GM13976 (cell line): Measurements from ENCODE around the gene TNFRSF18.

Experiments
- DNase-seq: peaks from one replicate; pipeline ENCODE4 v3.0.0; 2012; ENCODE audit warnings: low spot score
- in situ Hi-C: fragments of 300-500 bp; cut with MboI; formaldehyde crosslinking; loops from one replicate; pipeline ENCODE4 v1.12.0; 2022; ENCODE audit warnings: low sequenced_read_pairs, mixed read lengths, inconsistent platforms; ENCODE audit not compliant: unreplicated experiment
- TF ChIP-seq, protein P1 (sequence below): IDR thresholded peaks from 2 replicates; pipeline ENCODE4 v1.5.1; 2012; ENCODE audit warnings: borderline replicate concordance, mild to moderate bottlenecking; ENCODE audit not compliant: insufficient read depth; ENCODE audit errors: extremely low read depth, missing control alignments, control extremely low read depth

The TNFRSF18 gene

GRCh38 chr1:1168451-1169411 is 37.7 kb downstream of the TNFRSF18 start:
- DNase-seq, result no peak
- in situ Hi-C loops, result no loop called here
- TF ChIP-seq, protein P1, sequence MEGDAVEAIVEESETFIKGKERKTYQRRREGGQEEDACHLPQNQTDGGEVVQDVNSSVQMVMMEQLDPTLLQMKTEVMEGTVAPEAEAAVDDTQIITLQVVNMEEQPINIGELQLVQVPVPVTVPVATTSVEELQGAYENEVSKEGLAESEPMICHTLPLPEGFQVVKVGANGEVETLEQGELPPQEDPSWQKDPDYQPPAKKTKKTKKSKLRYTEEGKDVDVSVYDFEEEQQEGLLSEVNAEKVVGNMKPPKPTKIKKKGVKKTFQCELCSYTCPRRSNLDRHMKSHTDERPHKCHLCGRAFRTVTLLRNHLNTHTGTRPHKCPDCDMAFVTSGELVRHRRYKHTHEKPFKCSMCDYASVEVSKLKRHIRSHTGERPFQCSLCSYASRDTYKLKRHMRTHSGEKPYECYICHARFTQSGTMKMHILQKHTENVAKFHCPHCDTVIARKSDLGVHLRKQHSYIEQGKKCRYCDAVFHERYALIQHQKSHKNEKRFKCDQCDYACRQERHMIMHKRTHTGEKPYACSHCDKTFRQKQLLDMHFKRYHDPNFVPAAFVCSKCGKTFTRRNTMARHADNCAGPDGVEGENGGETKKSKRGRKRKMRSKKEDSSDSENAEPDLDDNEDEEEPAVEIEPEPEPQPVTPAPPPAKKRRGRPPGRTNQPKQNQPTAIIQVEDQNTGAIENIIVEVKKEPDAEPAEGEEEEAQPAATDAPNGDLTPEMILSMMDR, result no peak

GRCh38 chr1:1167841-1168450 is 38.4 kb downstream of the TNFRSF18 start:
- TF ChIP-seq, protein P1, result no peak
- in situ Hi-C loops, result no loop called here
- DNase-seq, result no peak

DNA sequence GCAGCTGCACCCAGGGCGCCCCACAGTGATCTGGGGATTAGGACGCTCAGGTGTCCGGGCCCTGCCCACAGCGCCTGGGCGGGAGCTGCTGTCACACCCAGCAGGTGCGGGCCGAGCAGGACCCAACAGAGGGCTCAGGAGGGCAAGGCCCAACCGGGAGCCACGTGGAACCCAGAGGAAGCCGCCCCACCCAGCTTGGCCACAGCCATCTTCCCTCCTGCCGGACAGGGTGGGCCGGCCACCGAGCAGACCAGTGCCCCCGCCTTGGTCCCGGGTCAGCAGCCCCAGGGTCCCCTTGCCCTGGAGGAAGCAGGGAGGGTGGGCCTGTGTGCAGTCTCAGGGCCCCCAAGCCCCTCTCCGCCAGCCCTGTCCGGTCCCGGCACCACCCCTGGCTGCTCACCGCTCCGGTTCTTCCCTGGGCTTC is 39.0 kb downstream of the TNFRSF18 start:
- no peak for DNase-seq
- TF ChIP-seq, protein P1, result no peak
- in situ Hi-C loops, result no loop called here

DNA sequence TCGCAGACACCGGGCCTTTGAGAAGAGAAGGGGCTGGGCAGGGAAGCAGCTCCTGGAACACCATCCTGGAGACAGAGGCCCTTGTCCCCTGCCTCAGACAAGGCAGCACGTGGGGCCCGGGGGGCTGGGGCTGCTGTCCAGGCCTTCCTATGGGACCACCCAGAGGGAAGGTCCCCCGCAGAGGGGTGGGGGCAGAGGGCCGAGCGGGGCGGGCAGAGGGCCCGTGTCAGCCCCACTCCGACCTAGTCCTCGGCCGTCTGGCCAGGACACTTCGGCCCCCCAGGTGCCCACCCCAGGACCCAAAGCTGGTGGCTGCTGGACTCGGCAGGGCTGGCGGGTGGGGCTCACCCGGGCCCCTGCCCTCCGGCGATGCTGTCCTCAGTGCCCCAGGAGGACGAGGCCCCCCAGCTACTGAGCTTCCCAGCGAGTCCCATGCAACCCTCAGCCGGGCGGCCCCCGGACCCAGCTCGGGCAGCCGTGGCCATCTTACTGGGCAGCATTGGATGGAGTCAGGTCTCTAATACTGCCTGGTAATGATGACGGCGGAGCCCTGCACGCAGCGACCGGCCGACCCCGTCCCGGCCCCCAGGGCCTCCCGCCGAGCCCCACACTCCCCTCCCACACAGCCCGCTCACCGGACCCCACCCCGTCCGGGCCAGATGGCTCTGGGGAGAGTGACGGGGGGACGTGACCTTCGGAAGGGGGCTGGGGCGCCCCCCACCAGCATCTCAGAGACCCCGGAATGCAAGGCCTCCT is 39.6 kb downstream of the TNFRSF18 start:
- TF ChIP-seq, protein P1, result no peak
- no peak for DNase-seq
- in situ Hi-C loops, result no loop called here

DNA sequence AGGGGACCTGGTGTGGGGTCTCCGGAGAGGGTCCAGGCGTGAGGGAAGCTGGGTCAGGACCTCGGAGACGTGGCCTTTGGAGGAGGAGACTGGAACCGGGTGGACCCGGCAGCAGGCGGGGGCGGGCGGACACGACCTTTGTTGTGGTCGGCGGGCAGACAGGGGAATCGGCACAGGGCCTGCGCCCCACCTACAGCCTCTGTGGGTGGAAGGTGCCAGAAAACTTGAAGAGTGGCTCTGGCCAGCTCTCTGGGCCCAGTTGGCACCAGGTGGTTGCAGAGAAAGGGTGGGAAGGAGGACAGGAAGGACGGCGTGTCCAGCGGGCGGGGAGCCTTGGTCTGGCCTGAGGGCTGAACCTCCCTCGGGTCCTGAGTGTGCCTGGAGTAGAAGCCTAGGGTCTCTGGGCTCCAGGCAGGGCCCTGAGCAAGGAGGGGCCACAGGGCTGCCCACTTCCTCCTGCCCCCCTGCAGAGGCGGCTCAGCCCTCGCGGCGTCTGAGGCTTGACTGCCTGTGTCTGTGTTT is 40.4 kb downstream of the TNFRSF18 start:
- DNase-seq, result no peak
- in situ Hi-C loops, result no loop called here

DNA sequence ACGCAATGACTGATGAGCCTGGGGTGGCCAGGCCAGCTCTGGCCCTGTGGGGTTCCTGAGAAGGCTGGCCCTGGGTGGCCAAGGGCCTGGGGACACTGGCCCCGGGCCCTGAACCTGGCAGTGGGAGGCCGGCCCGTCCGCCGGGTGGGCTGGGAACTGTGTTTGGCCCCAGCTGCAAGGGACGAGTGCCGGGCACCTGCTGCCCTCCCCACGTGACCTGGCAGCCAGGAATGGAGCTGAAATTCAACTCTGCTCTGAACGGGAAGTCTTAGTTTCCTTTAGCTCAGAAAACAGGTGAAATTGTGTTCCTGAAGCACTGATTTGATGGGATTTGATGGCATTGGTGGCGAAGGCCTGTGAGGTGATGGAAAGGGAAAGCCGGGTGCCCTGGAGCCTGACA is 40.9 kb downstream of the TNFRSF18 start:
- DNase-seq, result no peak

More for the DNA sequence above, 40.4 kb downstream of the TNFRSF18 start:
- TF ChIP-seq, protein P1, result no peak

More for the DNA sequence above, 40.9 kb downstream of the TNFRSF18 start:
- in situ Hi-C loops, result no loop called here
- TF ChIP-seq, protein P1, result no peak
